ENCODE results near the gene NUDT19. TPM values are rescaled to one million over a fixed set of nuclear protein-coding genes. Genes with fewer than 3 reads are reported as not detected.

NUDT19 gene
- total and polyA plus RNA-seq, 9 donors: 3.6 to 13.0 (median 6.3) TPM

DNA sequence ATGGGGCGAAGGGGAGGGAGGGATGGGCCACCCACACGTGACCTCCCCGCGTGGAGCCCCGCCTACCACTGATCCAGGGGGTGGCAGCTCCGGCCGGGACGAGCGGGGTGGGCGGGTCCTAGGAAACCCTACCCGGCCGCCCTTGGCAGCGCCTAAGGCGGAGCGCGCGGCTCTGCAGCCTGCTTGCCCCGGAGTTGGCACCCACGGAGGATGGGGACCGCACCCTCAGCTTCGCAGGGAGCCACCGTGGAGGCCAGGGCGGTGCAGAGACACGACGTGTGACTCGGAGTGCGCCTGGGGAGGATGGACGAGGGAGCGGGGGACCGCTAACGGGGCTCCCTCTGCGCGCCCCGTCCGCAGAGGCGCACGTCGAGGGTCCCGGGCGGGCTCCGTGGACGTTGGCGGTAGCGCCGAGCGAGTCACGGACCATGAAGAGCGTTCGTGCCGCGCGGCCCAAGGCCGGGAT is 15.9 kb upstream of the NUDT19 start, which contains the start of gene RGS9BP:
TSS of gene RGS9BP (plus strand) at position 129 of the 466 bp plus-strand sequence. CDS start 416 bp downstream, outside the sequence.
- no peaks in the 10 kb centered on the region for H3K36me3 ChIP-seq
- H3K9me3 ChIP-seq: no peaks in the 10 kb centered on the region
- peaks cover 7% of the 10 kb centered on the region for H3K27me3 ChIP-seq
- TF ChIP-seq, protein P1, sequence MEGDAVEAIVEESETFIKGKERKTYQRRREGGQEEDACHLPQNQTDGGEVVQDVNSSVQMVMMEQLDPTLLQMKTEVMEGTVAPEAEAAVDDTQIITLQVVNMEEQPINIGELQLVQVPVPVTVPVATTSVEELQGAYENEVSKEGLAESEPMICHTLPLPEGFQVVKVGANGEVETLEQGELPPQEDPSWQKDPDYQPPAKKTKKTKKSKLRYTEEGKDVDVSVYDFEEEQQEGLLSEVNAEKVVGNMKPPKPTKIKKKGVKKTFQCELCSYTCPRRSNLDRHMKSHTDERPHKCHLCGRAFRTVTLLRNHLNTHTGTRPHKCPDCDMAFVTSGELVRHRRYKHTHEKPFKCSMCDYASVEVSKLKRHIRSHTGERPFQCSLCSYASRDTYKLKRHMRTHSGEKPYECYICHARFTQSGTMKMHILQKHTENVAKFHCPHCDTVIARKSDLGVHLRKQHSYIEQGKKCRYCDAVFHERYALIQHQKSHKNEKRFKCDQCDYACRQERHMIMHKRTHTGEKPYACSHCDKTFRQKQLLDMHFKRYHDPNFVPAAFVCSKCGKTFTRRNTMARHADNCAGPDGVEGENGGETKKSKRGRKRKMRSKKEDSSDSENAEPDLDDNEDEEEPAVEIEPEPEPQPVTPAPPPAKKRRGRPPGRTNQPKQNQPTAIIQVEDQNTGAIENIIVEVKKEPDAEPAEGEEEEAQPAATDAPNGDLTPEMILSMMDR (IDR thresholded peaks at IDR 0.05): no peak
- TF ChIP-seq POLR2A (IDR thresholded peaks at IDR 0.05): no peak
- TF ChIP-seq EP300 (IDR thresholded peaks at IDR 0.05): no peak
- WGBS, 3 donors: 1 to 3% (median 2%) methylated on average over 40 to 53 of the region's 53 CpGs
- peak; percentile 72 to 83 (median 82) for DNase-seq
- H3K4me3 ChIP-seq: peak within 1 kb of the TSS; percentile 76
- intact Hi-C loops (cut with DNase I): no loop called here
- peak within 1 kb of the TSS in 1 of 2 donors; percentile 43 for H3K27ac ChIP-seq
- peaks cover 2% of the 10 kb centered on the region for H3K4me1 ChIP-seq (ENCODE audit: insufficient read depth)

DNA sequence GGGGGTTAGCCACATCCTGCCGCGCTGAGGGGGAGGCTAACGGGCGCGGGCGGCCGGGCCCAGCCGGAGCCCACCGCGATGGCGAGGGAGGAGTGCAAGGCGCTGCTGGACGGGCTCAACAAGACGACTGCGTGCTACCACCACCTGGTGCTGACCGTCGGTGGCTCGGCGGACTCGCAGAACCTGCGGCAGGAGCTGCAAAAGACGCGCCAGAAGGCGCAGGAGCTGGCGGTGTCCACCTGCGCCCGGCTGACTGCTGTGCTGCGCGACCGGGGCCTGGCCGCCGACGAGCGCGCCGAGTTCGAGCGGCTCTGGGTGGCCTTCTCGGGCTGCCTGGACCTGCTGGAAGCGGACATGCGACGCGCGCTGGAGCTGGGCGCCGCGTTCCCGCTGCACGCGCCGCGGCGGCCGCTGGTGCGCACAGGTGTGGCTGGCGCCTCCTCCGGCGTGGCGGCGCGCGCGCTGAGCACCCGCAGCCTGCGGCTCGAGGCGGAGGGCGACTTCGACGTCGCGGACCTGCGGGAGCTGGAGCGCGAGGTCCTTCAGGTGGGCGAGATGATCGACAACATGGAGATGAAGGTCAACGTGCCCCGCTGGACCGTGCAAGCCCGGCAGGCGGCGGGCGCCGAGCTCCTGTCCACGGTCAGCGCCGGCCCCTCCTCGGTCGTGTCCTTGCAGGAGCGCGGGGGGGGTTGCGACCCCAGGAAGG is 15.3 kb upstream of the NUDT19 start:
- Histone ChIP-seq H3K9me3 (no peaks in the 10 kb centered on the region), H3K4me1 (ENCODE audit: insufficient read depth) (peaks cover 2% of the 10 kb centered on the region), H3K36me3 (no peaks in the 10 kb centered on the region), H3K27me3 (peaks cover 7% of the 10 kb centered on the region), H3K4me3 (peak overlapping the region; percentile 76), H3K27ac (no peak overlapping the region)
- 0 to 2% (median 0%) methylated on average over 40 to 93 of the region's 93 CpGs for WGBS, 3 donors
- no peak for TF ChIP-seq POLR2A (IDR thresholded peaks at IDR 0.05)
- TF ChIP-seq EP300 (IDR thresholded peaks at IDR 0.05): no peak
- TF ChIP-seq, protein P1 (IDR thresholded peaks at IDR 0.05): no peak
- intact Hi-C loops (cut with DNase I): no loop called here
- peak in 1 of 5 donors; percentile 44 for DNase-seq

DNA sequence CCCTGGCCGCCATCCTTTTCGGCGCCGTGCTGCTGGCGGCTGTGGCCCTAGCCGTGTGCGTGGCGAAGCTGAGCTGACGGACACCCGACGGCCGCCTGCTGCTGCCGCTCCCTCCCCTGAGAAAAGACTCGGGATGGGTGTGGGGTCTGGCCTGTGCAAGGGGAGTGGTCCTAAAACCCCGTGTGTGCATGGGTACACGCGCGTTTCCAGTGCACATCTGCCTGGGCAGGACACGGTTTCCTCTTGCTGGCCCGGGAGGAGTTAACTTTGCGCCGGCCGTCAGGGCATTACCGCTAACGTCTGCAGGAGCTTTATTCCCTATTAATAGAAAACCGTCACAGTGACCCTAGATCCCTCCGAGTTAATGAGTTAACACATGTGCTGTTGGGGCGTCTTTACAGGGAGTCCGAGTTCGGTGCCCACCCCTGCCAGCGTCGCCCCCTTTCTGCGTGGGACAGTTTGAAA is 14.7 kb upstream of the NUDT19 start:
- no peak overlapping the region for H3K4me3 ChIP-seq
- no peak overlapping the region for H3K27ac ChIP-seq
- intact Hi-C loops (cut with DNase I): no loop called here
- H3K9me3 ChIP-seq: no peaks in the 10 kb centered on the region
- H3K36me3 ChIP-seq: no peaks in the 10 kb centered on the region
- TF ChIP-seq, protein P1 (IDR thresholded peaks at IDR 0.05): no peak
- TF ChIP-seq EP300 (IDR thresholded peaks at IDR 0.05): no peak
- no peak for TF ChIP-seq POLR2A (IDR thresholded peaks at IDR 0.05)
- H3K27me3 ChIP-seq: peaks cover 7% of the 10 kb centered on the region
- WGBS, 3 donors: 10 to 15% (median 12%) methylated on average over 31 to 33 of the region's 33 CpGs
- no peak for DNase-seq
- peaks cover 2% of the 10 kb centered on the region for H3K4me1 ChIP-seq (ENCODE audit: insufficient read depth)

DNA sequence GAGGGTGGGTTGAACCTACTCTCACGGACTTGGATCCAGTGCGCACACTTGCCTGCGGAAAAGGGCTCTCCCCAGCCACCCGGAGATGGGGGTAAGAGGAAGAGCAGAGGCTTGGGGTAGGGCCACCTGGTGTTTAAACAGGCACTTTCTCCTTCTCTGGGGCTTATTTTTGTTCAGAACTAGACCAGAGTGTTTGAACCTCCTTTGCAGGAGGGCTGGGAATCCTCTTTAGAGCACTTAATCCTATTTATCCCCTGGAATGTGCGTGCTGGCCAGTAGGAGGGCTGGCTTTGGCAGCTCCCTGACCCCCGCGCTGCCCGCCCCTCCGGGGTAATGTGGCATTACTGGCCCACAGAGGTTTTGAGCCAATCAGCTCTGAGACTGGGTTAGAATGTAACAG is 14.0 kb upstream of the NUDT19 start:
- TF ChIP-seq EP300 (IDR thresholded peaks at IDR 0.05): no peak
- no peak for TF ChIP-seq POLR2A (IDR thresholded peaks at IDR 0.05)
- TF ChIP-seq, protein P1 (IDR thresholded peaks at IDR 0.05): no peak

More for the DNA sequence above, 14.0 kb upstream of the NUDT19 start:
- WGBS, 3 donors: 47 to 54% (median 48%) methylated on average over 9 of the region's 9 CpGs
- no peak for DNase-seq
- Histone ChIP-seq H3K27ac (no peak overlapping the region), H3K4me3 (no peak overlapping the region), H3K9me3 (no peaks in the 10 kb centered on the region), H3K27me3 (peaks cover 7% of the 10 kb centered on the region), H3K4me1 (ENCODE audit: insufficient read depth) (peaks cover 2% of the 10 kb centered on the region), H3K36me3 (no peaks in the 10 kb centered on the region)
- intact Hi-C loops (cut with DNase I): no loop called here

Data from ovary (tissue), 9 donors.